H1 (cell line): ENCODE results near the gene ADGRG2. TPM values are rescaled to one million over a fixed set of nuclear protein-coding genes. Genes with fewer than 3 reads are reported as not detected.

Source experiments
- CTCF ChIA-PET: fragments of 300-600 bp; sonication (Branson Sonifier 250); formaldehyde crosslinking; loops from one replicate; lab custom pipeline; 2021; ENCODE audit not compliant: partially characterized antibody; lab: Charles Lee
- POLR2A ChIA-PET: fragments of 300-600 bp; sonication (Branson Sonifier 250); formaldehyde crosslinking; loops from one replicate; lab custom pipeline; 2021; ENCODE audit warnings: inconsistent platforms; ENCODE audit not compliant: partially characterized antibody; lab: Charles Lee
- DNase-seq, 2 experiments: peaks; one replicate each; pipeline versions ENCODE4 v3.0.0 to v3.0.0-alpha.2; 2010 to 2022; ENCODE audit warnings: low spot score in 2 of 2, low read depth in 1 of 2, mixed read lengths in 1 of 2
- FAIRE-seq: peaks from 2 replicates; lab custom pipeline; 2011; peaks lifted over from hg19 to GRCh38; lab: Jason Lieb, UNC
- H2AFZ ChIP-seq: 2 replicates; pipeline ENCODE4 v1.8.1; 2012; ENCODE audit warnings: low read length, inconsistent platforms
- H2AK5ac ChIP-seq: 2 replicates; pipeline ENCODE4 v1.6.1; 2013; ENCODE audit warnings: low read depth, low read length
- H2BK120ac ChIP-seq: replicated peaks from 2 replicates; pipeline ENCODE3; 2013; ENCODE audit warnings: low read depth, low read length, inconsistent platforms
- H2BK12ac ChIP-seq: 2 replicates; pipeline ENCODE4 v1.6.1; 2013; ENCODE audit warnings: low read depth, low read length
- H2BK15ac ChIP-seq: 2 replicates; pipeline ENCODE4 v1.6.1; 2013; ENCODE audit warnings: low read length
- H2BK20ac ChIP-seq: 2 replicates; pipeline ENCODE4 v1.6.1; 2013; ENCODE audit warnings: low read length
- H2BK5ac ChIP-seq: 2 replicates; pipeline ENCODE4 v1.6.1; 2013; ENCODE audit warnings: low read depth, low read length
- H3K14ac ChIP-seq: 2 replicates; pipeline ENCODE4 v1.6.1; 2013; ENCODE audit warnings: inconsistent platforms; ENCODE audit not compliant: insufficient read length
- H3K18ac ChIP-seq: 2 replicates; pipeline ENCODE4 v1.6.1; 2013; ENCODE audit warnings: low read length; ENCODE audit errors: extremely low read depth
- H3K23ac ChIP-seq: 2 replicates; pipeline ENCODE4 v1.6.1; 2013; ENCODE audit warnings: inconsistent platforms; ENCODE audit not compliant: insufficient read length
- H3K23me2 ChIP-seq: 2 replicates; pipeline ENCODE4 v1.6.1; 2013; ENCODE audit warnings: low read depth, low read length
- H3K27ac ChIP-seq: 2 replicates; pipeline ENCODE4 v1.6.1; 2011; ENCODE audit warnings: low read depth, low read length, inconsistent platforms
- H3K27me3 ChIP-seq, 4 experiments: replicated peaks in 1 of 4; 1 replicate in 1 of 4; 2 replicates in 3 of 4; pipeline versions ENCODE4 v1.6.1 to v1.8.1; 2011 to 2013; ENCODE audit warnings: low read length in 3 of 4, mild to moderate bottlenecking in 3 of 4, inconsistent platforms in 2 of 4, mixed read lengths in 2 of 4, moderate library complexity in 1 of 4; ENCODE audit not compliant: control insufficient read depth in 3 of 4, insufficient read depth in 3 of 4; ENCODE audit errors: extremely low read depth in 1 of 4
- H3K36me3 ChIP-seq, 4 experiments: 2 replicates each; pipeline versions ENCODE4 v1.6.1 to v1.8.1; 2011 to 2013; ENCODE audit warnings: mild to moderate bottlenecking in 4 of 4, low read length in 3 of 4, moderate library complexity in 2 of 4, control low read depth in 1 of 4, inconsistent platforms in 1 of 4; ENCODE audit not compliant: insufficient read depth in 4 of 4, control insufficient read depth in 2 of 4
- H3K4ac ChIP-seq: replicated peaks from 2 replicates; pipeline ENCODE3; 2013; ENCODE audit warnings: low read length, low read depth, mixed read lengths, inconsistent platforms; ENCODE audit not compliant: insufficient read length
- H3K4me1 ChIP-seq, 4 experiments: replicated peaks in 1 of 4; 1 replicate in 1 of 4; 2 replicates in 3 of 4; pipeline versions ENCODE4 v1.6.1 to v1.8.1; 2011 to 2013; ENCODE audit warnings: low read length in 3 of 4, inconsistent platforms in 2 of 4, mixed read lengths in 1 of 4; ENCODE audit not compliant: insufficient read depth in 4 of 4, control insufficient read depth in 3 of 4
- H3K4me2 ChIP-seq, 2 experiments: 2 replicates each; pipeline versions ENCODE4 v1.6.1 to v1.8.1; 2011 to 2013; ENCODE audit warnings: low read depth in 2 of 2, low read length in 2 of 2, control low read depth in 1 of 2, inconsistent platforms in 1 of 2, mild to moderate bottlenecking in 1 of 2; ENCODE audit not compliant: insufficient read depth in 1 of 2
- H3K4me3 ChIP-seq, 4 experiments: fragments of 200-600, 300-600 bp in 1 of 4; sonication (generic), shearing (Covaris generic), sonication (Bioruptor Twin) in 1 of 4; 2 replicates each; pipeline versions ENCODE4 v1.5.1 to v1.8.1; 2011 to 2016; ENCODE audit warnings: low read length in 4 of 4, low read depth in 3 of 4, control low read depth in 2 of 4, inconsistent platforms in 2 of 4, mild to moderate bottlenecking in 2 of 4, mixed read lengths in 1 of 4, moderate library complexity in 1 of 4; ENCODE audit not compliant: insufficient read depth in 2 of 4; ENCODE audit errors: extremely low read depth in 1 of 4
- H3K56ac ChIP-seq: replicated peaks from 2 replicates; pipeline ENCODE3; 2013; ENCODE audit warnings: low read depth, mild to moderate bottlenecking, mixed read lengths, low read length, inconsistent platforms; ENCODE audit not compliant: insufficient read length
- H3K79me1 ChIP-seq: 2 replicates; pipeline ENCODE4 v1.6.1; 2013; ENCODE audit warnings: low read depth, low read length, control low read depth
- H3K79me2 ChIP-seq, 2 experiments: 2 replicates each; pipeline versions ENCODE4 v1.6.1 to v1.8.1; 2012 to 2013; ENCODE audit warnings: low read length in 2 of 2, mild to moderate bottlenecking in 2 of 2, inconsistent platforms in 1 of 2; ENCODE audit not compliant: insufficient read depth in 2 of 2, control insufficient read depth in 1 of 2
- H3K9ac ChIP-seq, 4 experiments: replicated peaks in 1 of 4; 1 replicate in 1 of 4; 2 replicates in 3 of 4; pipeline versions ENCODE4 v1.6.1 to v1.8.1; 2011 to 2013; ENCODE audit warnings: low read depth in 3 of 4, low read length in 3 of 4, control low read depth in 2 of 4, mild to moderate bottlenecking in 2 of 4, moderate library complexity in 2 of 4, inconsistent platforms in 1 of 4; ENCODE audit errors: extremely low read depth in 1 of 4
- H3K9me3 ChIP-seq, 2 experiments: 2 replicates each; pipeline versions ENCODE4 v1.6.1 to v1.8.1; 2012 to 2013; ENCODE audit warnings: mild to moderate bottlenecking in 2 of 2, moderate library complexity in 2 of 2, control low read depth in 1 of 2, inconsistent platforms in 1 of 2, low read depth in 1 of 2, low read length in 1 of 2, mixed read lengths in 1 of 2; ENCODE audit not compliant: insufficient read depth in 2 of 2
- H4K20me1 ChIP-seq, 2 experiments: replicated peaks in 1 of 2; 2 replicates each; pipeline versions ENCODE3 to v1.8.1; 2011 to 2013; ENCODE audit warnings: inconsistent platforms in 2 of 2, low read length in 2 of 2, mild to moderate bottlenecking in 1 of 2; ENCODE audit not compliant: insufficient read depth in 2 of 2, control insufficient read depth in 1 of 2
- H4K5ac ChIP-seq: 2 replicates; pipeline ENCODE4 v1.6.1; 2013; ENCODE audit warnings: low read length, low read depth, mixed read lengths, inconsistent platforms; ENCODE audit not compliant: insufficient read length
- H4K8ac ChIP-seq: 2 replicates; pipeline ENCODE4 v1.8.0; 2013; ENCODE audit warnings: mild to moderate bottlenecking, moderate library complexity, low read length, inconsistent platforms; ENCODE audit not compliant: insufficient read depth; ENCODE audit errors: extremely low read depth
- H4K91ac ChIP-seq: replicated peaks from 2 replicates; pipeline ENCODE3; 2013; ENCODE audit warnings: low read length, mixed read lengths, inconsistent platforms; ENCODE audit not compliant: insufficient read length
- ASH2L ChIP-seq: fragments of 200-600, 300-600 bp; sonication (generic); IDR thresholded peaks from one replicate; pipeline ENCODE4 v1.7.1; 2017; ENCODE audit warnings: low read length
- HDAC2 ChIP-seq, 2 experiments: fragments of 300-600 bp in 1 of 2; sonication (generic) in 1 of 2; IDR thresholded peaks; 2 replicates each; pipeline ENCODE4 v1.6.1; 2011 to 2012; ENCODE audit warnings: low read depth in 2 of 2, low read length in 2 of 2, mild to moderate bottlenecking in 2 of 2, moderate library complexity in 2 of 2, borderline replicate concordance in 1 of 2, inconsistent platforms in 1 of 2
- KDM4A ChIP-seq: IDR thresholded peaks from one replicate; pipeline ENCODE4 v1.7.1; 2012; ENCODE audit warnings: low read depth, mild to moderate bottlenecking, moderate library complexity, low read length, inconsistent platforms; ENCODE audit not compliant: severe bottlenecking
- NANOG ChIP-seq: IDR thresholded peaks from 2 replicates; pipeline ENCODE4 v1.6.1; 2011; ENCODE audit warnings: low read length, low read depth, mild to moderate bottlenecking, inconsistent platforms; ENCODE audit not compliant: insufficient read depth, poor library complexity, severe bottlenecking
- SAP30 ChIP-seq: fragments of 300-600 bp; sonication (generic); IDR thresholded peaks from 2 replicates; pipeline ENCODE4 v1.7.1; 2012; ENCODE audit warnings: low read length, moderate library complexity, mild to moderate bottlenecking, inconsistent platforms; ENCODE audit not compliant: insufficient read depth, insufficient replicate concordance
- SIN3A ChIP-seq, 2 experiments: IDR thresholded peaks in 1 of 2; conservative IDR thresholded peaks in 1 of 2; 2 replicates each; pipeline ENCODE4 v1.6.1; 2011 to 2012; ENCODE audit warnings: low read length in 2 of 2, improper control_type of control experiment in 1 of 2, low read depth in 1 of 2, mild to moderate bottlenecking in 1 of 2
- SIRT6 ChIP-seq: IDR thresholded peaks from one replicate; pipeline ENCODE4 v1.7.1; 2012; ENCODE audit warnings: low read length, inconsistent platforms
- TAF1 ChIP-seq: IDR thresholded peaks from 2 replicates; pipeline ENCODE4 v1.6.1; 2011; ENCODE audit warnings: mild to moderate bottlenecking, low read depth, low read length
- WGBS, 2 experiments: shearing (Covaris generic) in 1 of 2; methylation state at CpG; one replicate each; pipeline versions ENCODE4 v1.1.6 to v1.1.7; 2013 to 2015; ENCODE audit warnings: low lambda C conversion rate in 2 of 2, mixed read lengths in 2 of 2, inconsistent platforms in 1 of 2, low coverage in 1 of 2, missing lambda C conversion rate in 1 of 2; ENCODE audit not compliant: insufficient replicate concordance in 2 of 2, insufficient coverage in 1 of 2, insufficient read length in 1 of 2; ENCODE audit errors: extremely low coverage in 1 of 2, missing lambda C conversion rate in 1 of 2; 5-methylcytosine and 5-hydroxymethylcytosine counted together
- polyA plus RNA-seq, 7 experiments: library from polyadenylated mRNA; depleted of rRNA in 3 of 7; stranded (reverse) in 5 of 7; unstranded in 2 of 7; fragments of >200 nt in 5 of 7; fragments of 200-250 nt in 2 of 7; gene quantifications; 1 replicate in 5 of 7; 2 replicates in 1 of 7; 4 replicates in 1 of 7; pipeline versions ENCODE4 v1.2.1 to v1.2.3, GENCODE V29; 2011 to 2013; ENCODE audit warnings: missing spikeins in 2 of 7, mixed read lengths in 2 of 7
- total RNA-seq: library from RNA; stranded (reverse); fragmentation: NEBNext Ultra II Directional; extraction: Animal tissue kit (Norgen Biotek cat#: 25700); gene quantifications from 2 replicates; pipeline ENCODE4 v1.2.1, GENCODE V29; 2021
- TF ChIP-seq, protein P1 (sequence below): IDR thresholded peaks from 2 replicates; pipeline ENCODE4 v1.6.1; 2012; ENCODE audit warnings: inconsistent platforms
- TF ChIP-seq, protein P2 (sequence below), 3 experiments: IDR thresholded peaks; 1 replicate in 2 of 3; 2 replicates in 1 of 3; pipeline versions ENCODE4 v1.5.1 to v1.6.1; 2011; ENCODE audit warnings: low read length in 3 of 3, mild to moderate bottlenecking in 3 of 3, inconsistent platforms in 2 of 3, low read depth in 1 of 3, moderate library complexity in 1 of 3; ENCODE audit not compliant: insufficient read depth in 1 of 3; ENCODE audit errors: control extremely low read depth in 1 of 3

Gene ADGRG2
- total and polyA plus RNA-seq, 2 of the 8 experiments (the other 6 are each of a cell fraction or from before 2014, with no cell fraction given), result 8.9 to 13.3 TPM

DNA sequence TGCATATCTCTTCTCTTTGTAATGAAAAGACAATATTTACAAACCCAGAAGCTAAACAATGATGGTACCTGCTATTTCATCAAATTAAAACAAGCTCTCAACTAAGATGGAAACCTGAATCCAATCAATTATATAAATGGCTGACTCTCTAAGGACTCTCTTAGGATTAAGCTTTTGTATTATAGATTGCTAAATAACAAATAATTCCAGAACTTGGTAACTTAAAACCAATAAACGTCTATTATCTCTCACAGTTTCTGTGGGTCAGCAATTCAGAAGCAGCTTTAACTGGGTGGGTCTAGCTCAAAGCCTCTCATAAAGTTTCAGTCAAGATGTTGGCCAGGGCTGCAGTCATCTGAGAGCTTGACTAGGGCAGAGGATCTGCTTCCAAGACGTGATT, 150.8 kb downstream of the ADGRG2 start:
- H3K27me3 ChIP-seq, result no peaks in the 10 kb centered on the region
- no peak overlapping the region for H4K8ac ChIP-seq
- no peak overlapping the region for H2BK12ac ChIP-seq
- H3K9me3 ChIP-seq, result no peaks in the 10 kb centered on the region
- H2BK20ac ChIP-seq, result no peak overlapping the region
- H2AFZ ChIP-seq, result no peak overlapping the region
- H3K18ac ChIP-seq, result no peak overlapping the region
- H3K9ac ChIP-seq, result no peak overlapping the region
- no peaks in the 10 kb centered on the region for H3K4me1 ChIP-seq
- H3K79me1 ChIP-seq, result no peaks in the 10 kb centered on the region
- 0 out of 4 replicates have a peak, but pooled peaks cover 0 to 3% of the 10 kb centered on the region in 2 experiments for H3K79me2 ChIP-seq
- H3K27ac ChIP-seq, result no peak overlapping the region
- no peaks in the 10 kb centered on the region for H4K20me1 ChIP-seq
- no peak overlapping the region for H2BK5ac ChIP-seq
- H2BK15ac ChIP-seq, result no peak overlapping the region
- FAIRE-seq (no peak), DNase-seq (no peak)
- H3K4me2 ChIP-seq, result no peak overlapping the region
- H2AK5ac ChIP-seq, result no peak overlapping the region
- no peak overlapping the region for H4K5ac ChIP-seq
- no peak overlapping the region for H4K91ac ChIP-seq
- ChIA-PET CTCF (no interaction called here), POLR2A (no interaction called here)
- 65% methylated on average over 2 of the region's 2 CpGs; no CpG with 5 or more reads in 1 of the 2 experiments for WGBS, 2 experiments
- no peak overlapping the region for H3K14ac ChIP-seq
- H3K56ac ChIP-seq, result no peak overlapping the region
- H3K36me3 ChIP-seq, result no peaks in the 10 kb centered on the region
- H3K4me3 ChIP-seq, result no peak overlapping the region
- H3K4ac ChIP-seq, result no peak overlapping the region
- H3K23me2 ChIP-seq, result no peaks in the 10 kb centered on the region; the same call in 1 of the 2 replicates
- no peak overlapping the region for H3K23ac ChIP-seq
- H2BK120ac ChIP-seq, result no peak overlapping the region
- TF ChIP-seq, protein P1, sequence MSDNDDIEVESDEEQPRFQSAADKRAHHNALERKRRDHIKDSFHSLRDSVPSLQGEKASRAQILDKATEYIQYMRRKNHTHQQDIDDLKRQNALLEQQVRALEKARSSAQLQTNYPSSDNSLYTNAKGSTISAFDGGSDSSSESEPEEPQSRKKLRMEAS, result no peak
- no peak for TF ChIP-seq ASH2L
- TF ChIP-seq SIN3A (conservative IDR thresholded peaks at IDR 0.05 in 1 of 2, IDR thresholded peaks at IDR 0.05 in 1 of 2; ENCODE audit: low read depth in 1 of 2, low read length in 2 of 2), result no peak
- TF ChIP-seq SAP30, result no peak
- no peak for TF ChIP-seq HDAC2 (IDR thresholded peaks at IDR 0.05; ENCODE audit: borderline replicate concordance in 1 of 2, low read depth in 2 of 2, low read length in 2 of 2)
- no peak for TF ChIP-seq NANOG
- no peak for TF ChIP-seq KDM4A
- no peak for TF ChIP-seq SIRT6
- TF ChIP-seq, protein P2, sequence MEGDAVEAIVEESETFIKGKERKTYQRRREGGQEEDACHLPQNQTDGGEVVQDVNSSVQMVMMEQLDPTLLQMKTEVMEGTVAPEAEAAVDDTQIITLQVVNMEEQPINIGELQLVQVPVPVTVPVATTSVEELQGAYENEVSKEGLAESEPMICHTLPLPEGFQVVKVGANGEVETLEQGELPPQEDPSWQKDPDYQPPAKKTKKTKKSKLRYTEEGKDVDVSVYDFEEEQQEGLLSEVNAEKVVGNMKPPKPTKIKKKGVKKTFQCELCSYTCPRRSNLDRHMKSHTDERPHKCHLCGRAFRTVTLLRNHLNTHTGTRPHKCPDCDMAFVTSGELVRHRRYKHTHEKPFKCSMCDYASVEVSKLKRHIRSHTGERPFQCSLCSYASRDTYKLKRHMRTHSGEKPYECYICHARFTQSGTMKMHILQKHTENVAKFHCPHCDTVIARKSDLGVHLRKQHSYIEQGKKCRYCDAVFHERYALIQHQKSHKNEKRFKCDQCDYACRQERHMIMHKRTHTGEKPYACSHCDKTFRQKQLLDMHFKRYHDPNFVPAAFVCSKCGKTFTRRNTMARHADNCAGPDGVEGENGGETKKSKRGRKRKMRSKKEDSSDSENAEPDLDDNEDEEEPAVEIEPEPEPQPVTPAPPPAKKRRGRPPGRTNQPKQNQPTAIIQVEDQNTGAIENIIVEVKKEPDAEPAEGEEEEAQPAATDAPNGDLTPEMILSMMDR (IDR thresholded peaks at IDR 0.05; ENCODE audit: control extremely low read depth in 1 of 3, insufficient read depth in 1 of 3, low read depth in 1 of 3, low read length in 3 of 3), result no peak
- no peak for TF ChIP-seq TAF1
